ENCODE results near the gene PSG4. TPM values are rescaled to one million over a fixed set of nuclear protein-coding genes. Genes with fewer than 3 reads are reported as not detected.
"Not testable (repeated sequence)": the region's sequence is repeated elsewhere in the genome, so short reads cannot be mapped to it uniquely, and the experiment has no call there.

Gene PSG4
- polyA plus RNA-seq, 5 donors: 0.08 to 1.4 TPM; not detected in 3

GRCh38 chr19:43198686-43199419 lies 6.6 kb downstream of the PSG4 start:
- DNase-seq: not testable (repeated sequence)

GRCh38 chr19:43197666-43198397 lies 7.6 kb downstream of the PSG4 start:
- DNase-seq: not testable (repeated sequence)

- not testable (repeated sequence) for DNase-seq
Observed at GRCh38 chr19:43194397-43194796, 11.0 kb downstream of the PSG4 start.

GRCh38 chr19:43192381-43193155 lies 12.9 kb downstream of the PSG4 start:
- DNase-seq: not testable (repeated sequence)

- not testable (repeated sequence) for DNase-seq
Observed at GRCh38 chr19:43188092-43188491, 17.3 kb downstream of the PSG4 start.

- DNase-seq: not testable (repeated sequence)
Observed at GRCh38 chr19:43186311-43186935, 19.0 kb downstream of the PSG4 start, which contains the start of gene PSG5. Gene PSG5, minus strand, starts transcription at chr19:43186536. Its CDS starts 131 bp downstream, at chr19:43186405.

GRCh38 chr19:43181869-43182771 lies 23.3 kb downstream of the PSG4 start:
- not testable (repeated sequence) for DNase-seq

- not testable (repeated sequence) for DNase-seq
Observed at GRCh38 chr19:43179569-43180147, 25.8 kb downstream of the PSG4 start.

- not testable (repeated sequence) for DNase-seq
Observed at GRCh38 chr19:43178577-43178976, 26.9 kb downstream of the PSG4 start.

- not testable (repeated sequence) for DNase-seq
Observed at GRCh38 chr19:43165906-43166305, 39.5 kb downstream of the PSG4 start.

- not testable (repeated sequence) for DNase-seq
Observed at GRCh38 chr19:43163135-43163534, 42.3 kb downstream of the PSG4 start.

- not testable (repeated sequence) for DNase-seq
Observed at GRCh38 chr19:43162261-43162660, 43.2 kb downstream of the PSG4 start.

GRCh38 chr19:43152214-43152613 lies 53.2 kb downstream of the PSG4 start:
- DNase-seq: no peak

- DNase-seq: peak in 1 of 2 donors; percentile 1
Observed at GRCh38 chr19:43149788-43150187, 55.6 kb downstream of the PSG4 start.

- DNase-seq: no peak
Observed at GRCh38 chr19:43148233-43148632, 57.2 kb downstream of the PSG4 start.

Other genes starting within 250 kb of the PSG4 start
- under 1 TPM in 1 of 5 donors, not detected in 4; 0.37 TPM for gene PSG11, start 179.2 kb downstream of the PSG4 start, polyA plus RNA-seq (ENCODE audit: insufficient read depth in 1 of 5, insufficient read length in 5 of 5, low replicate concordance in 1 of 5)
- under 1 TPM in 1 of 5 donors, not detected in 4; 0.50 TPM for gene PSG2, start 122.9 kb downstream of the PSG4 start, polyA plus RNA-seq (ENCODE audit: insufficient read depth in 1 of 5, insufficient read length in 5 of 5, low replicate concordance in 1 of 5)
- under 1 TPM in 2 of 5 donors, not detected in 3; 0.24 to 0.68 TPM for gene PSG5, start 19.1 kb downstream of the PSG4 start, polyA plus RNA-seq (ENCODE audit: insufficient read depth in 1 of 5, insufficient read length in 5 of 5, low replicate concordance in 1 of 5)
- under 1 TPM in 1 of 5 donors, not detected in 4; 0.70 TPM for gene PSG9, start 63.9 kb upstream of the PSG4 start, polyA plus RNA-seq (ENCODE audit: insufficient read depth in 1 of 5, insufficient read length in 5 of 5, low replicate concordance in 1 of 5)
- under 1 TPM; 0.21 to 0.72 (median 0.41) TPM for gene CD177, start 148.0 kb upstream of the PSG4 start, polyA plus RNA-seq (ENCODE audit: insufficient read depth in 1 of 5, insufficient read length in 5 of 5, low replicate concordance in 1 of 5)
- gene TEX101, start 209.3 kb upstream of the PSG4 start, polyA plus RNA-seq (ENCODE audit: insufficient read depth in 1 of 5, insufficient read length in 5 of 5, low replicate concordance in 1 of 5): under 1 TPM in 1 of 5 donors, not detected in 4; 0.09 TPM

All from right lung (tissue), 5 donors.